GM21576 (cell line): Measurements from ENCODE around the gene NDUFB7.

Experiments
- ATAC-seq: cut with Tn5 transposase; IDR thresholded peaks from one replicate; pipeline ENCODE4 v1.9.1; 2021; ENCODE audit warnings: mild to moderate bottlenecking, moderate library complexity; ENCODE audit not compliant: unreplicated experiment

Gene NDUFB7

GRCh38 chr19:14526423-14526822 is 45.4 kb downstream of the NDUFB7 start:
- ATAC-seq: no peak

GRCh38 chr19:14525729-14526128 is 46.1 kb downstream of the NDUFB7 start:
- no peak for ATAC-seq

- ATAC-seq: no peak
Observed at GRCh38 chr19:14520543-14520942, 51.3 kb downstream of the NDUFB7 start.

GRCh38 chr19:14519860-14520407 is 51.9 kb downstream of the NDUFB7 start:
- no peak for ATAC-seq

GRCh38 chr19:14519245-14519859 is 52.5 kb downstream of the NDUFB7 start:
- ATAC-seq: no peak

GRCh38 chr19:14517840-14518505 is 53.9 kb downstream of the NDUFB7 start, which contains the start of gene DNAJB1:
DNAJB1 (minus strand) TSS chr19:14518397; CDS start chr19:14518349, 48 bp downstream.
- peak; percentile 53 for ATAC-seq

- peak; percentile 0 for ATAC-seq
Observed at GRCh38 chr19:14517446-14517839, 54.4 kb downstream of the NDUFB7 start.

- ATAC-seq: no peak
Observed at GRCh38 chr19:14516746-14517438, 55.0 kb downstream of the NDUFB7 start.
